ENCODE results near the gene CHAT. TPM values are rescaled to one million over a fixed set of nuclear protein-coding genes. Genes with fewer than 3 reads are reported as not detected.

Gene CHAT
- total RNA-seq, 1 donor from 2014 or later, result not detected

- no peak overlapping the region for H3K4me3 ChIP-seq (ENCODE audit: low read depth, low read length)
- TF ChIP-seq CTCF (conservative IDR thresholded peaks at IDR 0.05; ENCODE audit: low read depth, low read length), result no peak
- DNase-seq (ENCODE audit: low read depth), result no peak
Observed at GRCh38 chr10:49710966-49711365, 97.1 kb downstream of the CHAT start.

- no peak for TF ChIP-seq CTCF (conservative IDR thresholded peaks at IDR 0.05; ENCODE audit: low read depth, low read length)
- DNase-seq (ENCODE audit: low read depth), result no peak
- H3K4me3 ChIP-seq (ENCODE audit: low read depth, low read length), result no peak overlapping the region
Observed at GRCh38 chr10:49711481-49711880, 97.6 kb downstream of the CHAT start.

GRCh38 chr10:49713266-49713665 lies 99.4 kb downstream of the CHAT start:
- no peak for DNase-seq (ENCODE audit: low read depth)
- H3K4me3 ChIP-seq (ENCODE audit: low read depth, low read length), result no peak overlapping the region
- no peak for TF ChIP-seq CTCF (conservative IDR thresholded peaks at IDR 0.05; ENCODE audit: low read depth, low read length)

Other genes with a start within 250 kb of the CHAT start
- gene DRGX, start 217.9 kb upstream of the CHAT start, total RNA-seq, result not detected in 2 replicates
- gene ERCC6, start 74.9 kb upstream of the CHAT start, total RNA-seq, result 4.1 and 5.6 TPM in 2 replicates
- gene SLC18A3, start 3.7 kb upstream of the CHAT start, total RNA-seq, result not detected in 2 replicates
- not detected in 2 replicates for gene C10orf53, start 65.6 kb downstream of the CHAT start, total RNA-seq
- gene OGDHL, start 148.3 kb downstream of the CHAT start, total RNA-seq, result 0.36 and 1.8 TPM in 2 replicates

Measured in epithelial cell of proximal tubule (primary cell).